Calu3 (cell line): Measurements from ENCODE around the gene NUFIP1. TPM values are rescaled to one million over a fixed set of nuclear protein-coding genes. Genes with fewer than 3 reads are reported as not detected.

ENCODE experiments used
- BruUV-seq: library from RNA; stranded (reverse); fragments of 400-500 nt; replicated peaks from 2 replicates; lab custom pipeline; 2021; lab: Mats Ljungman, UMichigan
- CTCF ChIA-PET: fragments of 300-600 bp; sonication (Branson Sonifier 250); formaldehyde crosslinking; loops from one replicate; lab custom pipeline; 2022; ENCODE audit warnings: antibody characterized with exemption; lab: Charles Lee
- DNase-seq: peaks from one replicate; pipeline ENCODE4 v3.0.0; 2022
- H3K27ac Mint-ChIP-seq: one replicate; pipeline ENCODE4 v1.8.0; 2022; ENCODE audit warnings: mixed read lengths; ENCODE audit not compliant: unreplicated experiment
- H3K27me3 Mint-ChIP-seq: one replicate; pipeline ENCODE4 v1.8.0; 2022; ENCODE audit warnings: mixed read lengths; ENCODE audit not compliant: unreplicated experiment
- H3K36me3 Mint-ChIP-seq: one replicate; pipeline ENCODE4 v1.8.0; 2022; ENCODE audit warnings: mild to moderate bottlenecking, moderate library complexity, mixed read lengths; ENCODE audit not compliant: insufficient read depth, unreplicated experiment
- H3K4me1 Mint-ChIP-seq: one replicate; pipeline ENCODE4 v1.8.0; 2022; ENCODE audit warnings: mild to moderate bottlenecking, low read depth, mixed read lengths; ENCODE audit not compliant: unreplicated experiment
- H3K4me3 Mint-ChIP-seq: one replicate; pipeline ENCODE4 v1.8.0; 2022; ENCODE audit warnings: mild to moderate bottlenecking, low read depth, moderate library complexity, mixed read lengths; ENCODE audit not compliant: unreplicated experiment
- H3K9me3 Mint-ChIP-seq: one replicate; pipeline ENCODE4 v1.8.0; 2022; ENCODE audit warnings: low read depth, mixed read lengths; ENCODE audit not compliant: unreplicated experiment
- CTCF ChIP-seq: fragments of 200-600 bp; IDR thresholded peaks from one replicate; pipeline ENCODE4 v1.8.0; 2022; ENCODE audit warnings: antibody characterized with exemption; ENCODE audit not compliant: unreplicated experiment
- intact Hi-C: fragments of 100-400 bp; cut with micrococcal nuclease; formaldehyde crosslinking; loops from one replicate; pipeline ENCODE4 v1.10.0; 2022; ENCODE audit not compliant: unreplicated experiment
- total RNA-seq: library from RNA; stranded (reverse); gene quantifications from 2 replicates; pipeline ENCODE4 v1.2.3, GENCODE V29; 2022

The NUFIP1 gene
- total RNA-seq, 1 experiment from 2014 or later = 6.6 TPM

- no peak for TF ChIP-seq CTCF
- H3K27ac Mint-ChIP-seq = no peak overlapping the region
- no peaks in the 10 kb centered on the region for H3K4me1 Mint-ChIP-seq
- intact Hi-C loops = no loop called here
- H3K27me3 Mint-ChIP-seq = no peaks in the 10 kb centered on the region
- CTCF ChIA-PET = no interaction called here
- H3K36me3 Mint-ChIP-seq = no peaks in the 10 kb centered on the region
- H3K4me3 Mint-ChIP-seq = no peak overlapping the region
- DNase-seq = no peak
- H3K9me3 Mint-ChIP-seq = no peaks in the 10 kb centered on the region
- no TSS peak for BruUV-seq
Observed at GRCh38 chr13:44932171-44932849, 57.0 kb downstream of the NUFIP1 start.

GRCh38 chr13:44930963-44931623 is 58.2 kb downstream of the NUFIP1 start:
- Mint-ChIP-seq H3K4me1 (no peaks in the 10 kb centered on the region), H3K9me3 (no peaks in the 10 kb centered on the region), H3K27ac (no peak overlapping the region), H3K27me3 (no peaks in the 10 kb centered on the region), H3K4me3 (no peak overlapping the region), H3K36me3 (no peaks in the 10 kb centered on the region)
- BruUV-seq = no TSS peak
- CTCF ChIA-PET = no interaction called here
- no peak for DNase-seq
- intact Hi-C loops = no loop called here
- no peak for TF ChIP-seq CTCF

- TF ChIP-seq CTCF = no peak
- no peaks in the 10 kb centered on the region for H3K4me1 Mint-ChIP-seq
- no TSS peak for BruUV-seq
- H3K4me3 Mint-ChIP-seq = no peak overlapping the region
- no peaks in the 10 kb centered on the region for H3K9me3 Mint-ChIP-seq
- peaks cover 7% of the 10 kb centered on the region for H3K27me3 Mint-ChIP-seq
- H3K27ac Mint-ChIP-seq = no peak overlapping the region
- no peak for DNase-seq
- intact Hi-C loops = no loop called here
- H3K36me3 Mint-ChIP-seq = no peaks in the 10 kb centered on the region
- CTCF ChIA-PET = no interaction called here
Observed at GRCh38 chr13:44930280-44930679, 59.0 kb downstream of the NUFIP1 start.

- no TSS peak for BruUV-seq
- H3K9me3 Mint-ChIP-seq = no peaks in the 10 kb centered on the region
- CTCF ChIA-PET = no interaction called here
- no peak for TF ChIP-seq CTCF
- H3K4me3 Mint-ChIP-seq = no peak overlapping the region
- no peaks in the 10 kb centered on the region for H3K4me1 Mint-ChIP-seq
- no peaks in the 10 kb centered on the region for H3K36me3 Mint-ChIP-seq
- DNase-seq = no peak
- no peak overlapping the region for H3K27ac Mint-ChIP-seq
- intact Hi-C loops = no loop called here
- peaks cover 13% of the 10 kb centered on the region for H3K27me3 Mint-ChIP-seq
Observed at GRCh38 chr13:44929692-44930091, 59.6 kb downstream of the NUFIP1 start.
